ENCODE data around the gene KRTAP10-2.
"Not testable (repeated sequence)": the region's sequence is repeated elsewhere in the genome, so short reads cannot be mapped to it uniquely, and the experiment has no call there.

KRTAP10-2 gene, protein sequence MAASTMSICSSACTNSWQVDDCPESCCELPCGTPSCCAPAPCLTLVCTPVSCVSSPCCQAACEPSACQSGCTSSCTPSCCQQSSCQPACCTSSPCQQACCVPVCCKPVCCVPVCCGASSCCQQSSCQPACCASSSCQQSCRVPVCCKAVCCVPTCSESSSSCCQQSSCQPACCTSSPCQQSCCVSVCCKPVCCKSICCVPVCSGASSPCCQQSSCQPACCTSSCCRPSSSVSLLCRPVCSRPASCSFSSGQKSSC

DNA sequence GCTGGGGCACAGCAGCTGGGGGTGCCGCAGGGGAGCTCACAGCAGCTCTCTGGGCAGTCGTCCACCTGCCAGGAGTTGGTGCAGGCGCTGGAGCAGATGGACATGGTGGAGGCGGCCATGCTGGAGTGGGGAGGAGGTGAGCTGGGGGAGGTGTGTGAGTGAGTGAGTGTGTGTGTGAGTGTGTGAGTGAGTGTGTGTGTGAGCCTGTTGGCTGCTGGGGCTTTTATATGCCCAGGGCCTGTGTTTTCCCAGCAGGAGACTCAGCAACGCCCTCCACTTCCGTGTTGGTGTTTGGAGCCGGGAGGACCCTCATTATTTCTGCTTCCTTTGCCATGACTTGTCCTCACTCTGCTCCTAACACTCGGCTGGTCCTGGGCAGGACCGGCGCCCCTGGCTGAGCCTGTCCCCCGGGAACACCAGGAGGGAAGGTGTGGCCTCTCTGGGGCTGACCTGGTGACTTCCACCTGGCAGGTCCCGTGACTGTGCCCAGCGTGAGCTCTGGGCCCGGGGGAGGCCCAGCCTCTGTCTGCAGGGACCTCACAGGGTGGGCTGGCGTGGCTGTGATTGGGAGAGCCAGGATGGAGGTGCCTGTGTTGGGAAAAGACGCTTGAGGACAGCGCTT, at the start of gene KRTAP10-2:
TSS of gene KRTAP10-2 (minus strand) at position 166 of the 622 bp plus-strand sequence. CDS start at position 119, 47 bp downstream.
- no peak within 1 kb of the TSS for H3K4me3 ChIP-seq (replicated peaks; ENCODE audit: low read depth, low read length)
- no peak for DNase-seq (ENCODE audit: extremely low read depth, low read depth)
- TF ChIP-seq, protein P1, sequence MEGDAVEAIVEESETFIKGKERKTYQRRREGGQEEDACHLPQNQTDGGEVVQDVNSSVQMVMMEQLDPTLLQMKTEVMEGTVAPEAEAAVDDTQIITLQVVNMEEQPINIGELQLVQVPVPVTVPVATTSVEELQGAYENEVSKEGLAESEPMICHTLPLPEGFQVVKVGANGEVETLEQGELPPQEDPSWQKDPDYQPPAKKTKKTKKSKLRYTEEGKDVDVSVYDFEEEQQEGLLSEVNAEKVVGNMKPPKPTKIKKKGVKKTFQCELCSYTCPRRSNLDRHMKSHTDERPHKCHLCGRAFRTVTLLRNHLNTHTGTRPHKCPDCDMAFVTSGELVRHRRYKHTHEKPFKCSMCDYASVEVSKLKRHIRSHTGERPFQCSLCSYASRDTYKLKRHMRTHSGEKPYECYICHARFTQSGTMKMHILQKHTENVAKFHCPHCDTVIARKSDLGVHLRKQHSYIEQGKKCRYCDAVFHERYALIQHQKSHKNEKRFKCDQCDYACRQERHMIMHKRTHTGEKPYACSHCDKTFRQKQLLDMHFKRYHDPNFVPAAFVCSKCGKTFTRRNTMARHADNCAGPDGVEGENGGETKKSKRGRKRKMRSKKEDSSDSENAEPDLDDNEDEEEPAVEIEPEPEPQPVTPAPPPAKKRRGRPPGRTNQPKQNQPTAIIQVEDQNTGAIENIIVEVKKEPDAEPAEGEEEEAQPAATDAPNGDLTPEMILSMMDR (IDR thresholded peaks at IDR 0.05; ENCODE audit: low read depth, low read length, missing control alignments) = no peak

DNA sequence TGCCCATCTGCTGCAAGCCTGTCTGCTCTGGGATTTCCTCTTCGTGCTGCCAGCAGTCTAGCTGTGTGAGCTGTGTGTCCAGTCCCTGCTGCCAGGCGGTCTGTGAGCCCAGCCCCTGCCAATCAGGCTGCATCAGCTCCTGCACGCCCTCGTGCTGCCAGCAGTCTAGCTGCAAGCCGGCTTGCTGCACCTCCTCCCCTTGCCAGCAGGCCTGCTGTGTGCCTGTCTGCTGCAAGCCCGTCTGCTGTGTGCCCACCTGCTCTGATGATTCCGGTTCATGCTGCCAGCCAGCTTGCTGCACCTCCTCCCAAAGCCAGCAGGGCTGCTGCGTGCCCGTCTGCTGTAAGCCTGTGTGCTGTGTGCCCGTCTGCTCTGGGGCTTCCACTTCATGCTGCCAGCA, 49.8 kb upstream of the KRTAP10-2 start:
- not testable (repeated sequence) for DNase-seq (ENCODE audit: extremely low read depth, low read depth); H3K4me3 ChIP-seq (replicated peaks; ENCODE audit: low read depth, low read length)

DNA sequence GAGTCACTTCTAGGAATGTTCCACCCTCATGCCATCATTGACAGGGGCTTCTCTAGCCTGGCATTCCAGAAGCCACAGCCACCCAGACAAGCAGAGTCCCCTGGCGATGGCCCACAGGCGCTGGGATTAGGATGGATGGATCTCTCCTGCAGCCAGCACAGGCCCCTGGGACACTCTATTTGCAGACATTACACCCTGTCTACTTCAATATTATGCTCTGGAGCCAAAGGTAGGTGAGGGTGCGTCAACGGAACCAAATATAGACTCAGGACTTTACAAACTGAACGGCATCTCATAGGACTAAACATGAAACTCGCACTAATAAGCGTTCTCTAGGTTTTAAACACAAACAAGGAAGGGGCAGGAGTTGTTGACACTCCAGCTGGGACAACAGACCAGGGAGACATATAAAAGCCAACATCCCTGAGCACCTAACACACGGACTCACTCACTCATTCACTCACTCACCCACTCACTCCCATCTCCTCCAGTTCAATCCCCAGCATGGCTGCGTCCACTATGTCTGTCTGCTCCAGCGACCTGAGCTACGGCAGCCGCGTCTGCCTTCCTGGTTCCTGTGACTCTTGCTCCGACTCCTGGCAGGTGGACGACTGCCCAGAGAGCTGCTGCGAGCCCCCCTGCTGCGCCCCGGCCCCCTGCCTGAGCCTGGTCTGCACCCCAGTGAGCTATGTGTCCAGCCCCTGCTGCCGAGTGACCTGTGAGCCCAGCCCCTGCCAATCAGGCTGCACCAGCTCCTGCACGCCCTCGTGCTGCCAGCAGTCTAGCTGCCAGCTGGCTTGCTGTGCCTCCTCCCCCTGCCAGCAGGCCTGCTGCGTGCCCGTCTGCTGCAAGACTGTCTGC, 49.0 kb upstream of the KRTAP10-2 start, which contains the start of gene KRTAP10-7:
TSS of gene KRTAP10-7 (plus strand) at position 480 of the 861 bp plus-strand sequence. CDS start at position 505, 25 bp downstream.
- not testable (repeated sequence) for H3K4me3 ChIP-seq (replicated peaks; ENCODE audit: low read depth, low read length); DNase-seq (ENCODE audit: extremely low read depth, low read depth)

DNA sequence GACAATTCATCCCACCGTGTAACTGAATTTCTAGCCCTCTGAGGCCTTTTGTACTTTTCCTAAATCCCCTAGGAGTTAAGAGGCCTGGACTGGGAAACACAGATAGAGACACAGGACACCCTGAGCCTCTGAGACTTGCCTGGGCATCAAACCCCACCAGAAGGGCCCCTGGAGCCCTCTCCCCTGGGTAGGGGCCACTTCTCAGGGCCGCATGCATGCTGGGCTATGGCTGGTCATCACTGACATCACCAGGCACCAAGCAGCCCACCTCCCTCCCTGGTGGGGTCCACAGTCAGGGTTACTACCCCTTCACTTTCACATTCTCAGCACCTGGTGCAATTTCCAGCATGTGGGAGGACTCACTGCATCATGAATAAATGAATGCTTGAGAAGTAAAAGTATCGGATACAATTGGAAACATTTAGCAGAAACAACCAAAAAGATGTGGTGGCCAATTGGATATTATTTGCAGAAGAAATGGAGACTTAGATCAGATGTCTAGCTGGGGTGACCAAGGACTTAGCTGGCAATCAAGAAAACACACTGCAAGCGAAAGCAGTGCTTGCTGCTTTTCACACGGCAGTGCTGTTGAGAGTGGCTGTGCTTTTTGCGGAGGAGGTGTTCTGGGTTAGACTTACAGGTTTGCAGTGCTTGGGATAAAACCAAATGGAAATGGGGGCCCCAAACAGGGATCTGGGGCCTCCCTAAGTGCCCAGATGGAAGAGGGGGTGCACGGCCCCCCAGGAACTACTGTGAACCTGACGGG, 48.1 kb upstream of the KRTAP10-2 start:
- H3K4me3 ChIP-seq (replicated peaks; ENCODE audit: low read depth, low read length) = no peak overlapping the region
- TF ChIP-seq, protein P1 (IDR thresholded peaks at IDR 0.05; ENCODE audit: low read depth, low read length, missing control alignments) = no peak
- no peak for DNase-seq (ENCODE audit: extremely low read depth, low read depth)

DNA sequence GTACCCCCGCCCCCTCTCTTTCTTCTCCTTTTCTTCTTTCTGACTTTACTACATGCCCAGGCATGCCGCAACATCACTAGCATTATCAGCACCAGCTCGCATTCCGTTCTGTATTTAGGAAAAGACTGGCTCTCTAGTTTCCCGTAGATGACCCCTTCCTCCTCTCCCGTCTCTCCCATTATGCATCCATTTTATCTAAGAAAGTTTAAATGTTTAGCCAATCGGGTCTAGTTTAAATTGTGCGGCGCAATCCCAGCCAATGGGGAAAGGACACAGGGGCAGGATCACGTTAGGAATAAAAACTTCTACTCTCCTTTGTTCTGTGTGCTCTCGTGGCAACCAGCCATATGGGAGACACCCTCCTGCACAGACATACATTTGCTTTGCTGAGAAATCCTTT, 46.8 kb upstream of the KRTAP10-2 start:
- TF ChIP-seq, protein P1 (IDR thresholded peaks at IDR 0.05; ENCODE audit: low read depth, low read length, missing control alignments) = no peak
- no peak for DNase-seq (ENCODE audit: extremely low read depth, low read depth)
- no peak overlapping the region for H3K4me3 ChIP-seq (replicated peaks; ENCODE audit: low read depth, low read length)

DNA sequence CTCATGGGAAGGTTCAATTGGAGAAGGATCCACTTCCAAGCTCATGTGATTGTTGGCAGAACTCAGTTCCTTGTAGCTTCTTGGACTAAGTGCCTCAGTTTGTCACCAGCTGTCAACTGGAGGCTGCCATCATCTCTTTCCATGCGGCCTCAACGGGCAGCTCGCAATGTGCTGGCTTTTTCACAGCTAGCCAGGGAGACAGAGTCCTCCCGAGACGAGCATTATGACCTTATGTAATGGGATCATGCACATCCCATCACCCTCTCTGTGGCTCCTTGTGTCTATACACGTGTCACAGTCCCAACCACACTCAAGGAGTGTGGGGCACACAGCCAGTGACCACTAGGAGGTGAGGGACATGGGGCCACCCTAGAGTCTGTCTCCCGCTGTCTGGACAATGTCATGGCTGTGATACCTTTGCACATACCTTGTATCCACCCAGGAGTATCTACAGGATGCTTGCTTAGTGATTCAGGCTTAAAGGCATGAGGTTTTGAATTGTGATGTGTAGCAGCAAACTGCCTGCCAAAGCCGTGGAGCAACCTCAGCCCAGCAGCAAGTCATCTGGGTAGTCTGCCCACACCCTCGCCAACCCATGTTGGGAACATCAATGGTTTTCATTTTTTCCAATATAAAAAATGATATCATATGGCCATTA, 44.9 kb upstream of the KRTAP10-2 start:
- TF ChIP-seq, protein P1 (IDR thresholded peaks at IDR 0.05; ENCODE audit: low read depth, low read length, missing control alignments) = no peak
- no peak for DNase-seq (ENCODE audit: extremely low read depth, low read depth)
- H3K4me3 ChIP-seq (replicated peaks; ENCODE audit: low read depth, low read length) = no peak overlapping the region

DNA sequence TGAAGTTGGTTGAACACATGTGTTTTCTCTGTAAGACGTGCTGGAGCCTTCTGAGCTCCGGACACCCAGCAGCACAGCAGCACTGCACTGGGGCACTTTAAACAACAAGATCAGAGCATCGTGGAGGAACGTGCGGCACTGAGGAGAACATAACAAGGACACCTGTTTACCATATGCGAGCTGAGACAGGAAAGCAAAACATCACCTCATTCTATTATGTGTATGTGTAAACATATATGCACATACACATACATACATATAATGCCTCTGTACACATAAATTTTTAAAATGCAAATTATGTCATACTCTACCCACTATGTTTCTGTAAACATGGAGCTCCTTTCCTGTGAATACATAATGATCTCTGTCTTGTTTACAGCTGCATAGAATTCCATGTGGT, 44.2 kb upstream of the KRTAP10-2 start:
- DNase-seq (ENCODE audit: extremely low read depth, low read depth) = peak; percentile 16
- H3K4me3 ChIP-seq (replicated peaks; ENCODE audit: low read depth, low read length) = no peak overlapping the region
- TF ChIP-seq, protein P1 (IDR thresholded peaks at IDR 0.05; ENCODE audit: low read depth, low read length, missing control alignments) = no peak

All from HFF-Myc (cell line).